ENCODE results near the gene ARL16.
A peak's percentile ranks its signal among the peaks of the same experiment; 100 is the strongest.

ARL16 gene

GRCh38 chr17:81713004-81713555, 29.5 kb upstream of the ARL16 start:
- H3K4me3 ChIP-seq (ENCODE audit: low read depth, low read length), result peak overlapping the region; percentile 57

DNA sequence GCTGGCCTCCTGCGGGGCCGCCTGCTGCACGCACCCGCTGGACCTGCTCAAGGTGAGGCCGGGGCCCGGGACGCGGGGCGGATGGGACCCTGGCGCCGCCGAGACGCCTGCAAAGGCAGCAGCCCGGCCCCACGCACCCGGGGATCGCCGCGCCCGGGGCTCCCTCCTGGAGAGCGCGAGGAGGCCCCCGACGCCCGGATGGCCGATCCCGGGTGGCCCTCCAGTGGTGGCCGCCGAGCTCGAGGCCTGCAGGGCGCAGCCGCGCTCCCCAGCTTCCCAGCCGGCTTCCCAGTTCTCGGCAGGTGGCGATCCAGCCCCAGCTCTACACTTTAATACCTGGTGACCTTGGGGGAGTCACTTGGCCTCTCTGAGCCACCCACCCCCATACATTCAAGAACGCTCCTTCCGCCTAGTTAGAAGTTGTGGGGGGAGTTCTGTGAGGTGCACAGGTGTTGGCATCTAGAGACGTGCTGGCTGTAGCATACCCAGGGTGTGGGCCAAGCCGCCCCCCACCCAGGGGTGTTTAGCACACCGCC, 28.9 kb upstream of the ARL16 start:
- peak overlapping the region; percentile 57 for H3K4me3 ChIP-seq (ENCODE audit: low read depth, low read length)

DNA sequence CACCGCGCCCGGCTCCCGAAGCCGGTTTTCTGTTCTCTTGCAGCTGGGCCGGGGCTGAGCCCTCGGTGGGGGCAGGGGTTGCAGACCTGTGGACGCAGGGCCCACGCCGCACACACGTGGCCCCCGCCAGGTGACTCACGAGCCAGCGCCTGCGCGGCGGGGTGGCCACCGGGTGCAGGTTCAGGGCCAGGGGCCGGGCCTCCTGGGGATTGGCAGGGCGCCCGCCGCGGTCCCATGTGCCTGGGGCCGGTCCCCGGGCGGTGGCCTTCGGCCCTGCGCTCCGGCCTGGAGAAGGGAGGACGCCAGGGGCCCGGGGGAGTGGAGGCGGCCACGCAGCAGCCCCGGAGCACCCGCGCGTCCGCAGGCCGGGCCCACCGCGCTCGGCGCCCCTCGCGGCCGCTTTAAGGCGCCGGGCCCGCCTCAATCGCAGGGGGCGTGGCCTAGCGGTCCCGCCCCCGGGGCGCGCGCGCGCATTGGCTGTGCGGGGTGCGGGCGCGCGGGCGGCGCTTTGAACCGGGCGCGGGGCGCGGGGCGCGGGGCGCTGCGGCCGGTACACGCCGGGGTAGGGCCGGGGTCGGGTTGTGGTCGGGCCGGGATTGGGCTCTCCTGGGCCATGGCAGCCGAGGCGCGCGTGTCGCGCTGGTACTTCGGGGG, 28.3 kb upstream of the ARL16 start, which contains the start of gene SLC25A10:
Gene SLC25A10 (plus strand): TSS at position 471 of the 654 bp plus-strand sequence. CDS start 143 bp downstream, at position 614.
- peak within 1 kb of the TSS; percentile 57 for H3K4me3 ChIP-seq (ENCODE audit: low read depth, low read length)

DNA sequence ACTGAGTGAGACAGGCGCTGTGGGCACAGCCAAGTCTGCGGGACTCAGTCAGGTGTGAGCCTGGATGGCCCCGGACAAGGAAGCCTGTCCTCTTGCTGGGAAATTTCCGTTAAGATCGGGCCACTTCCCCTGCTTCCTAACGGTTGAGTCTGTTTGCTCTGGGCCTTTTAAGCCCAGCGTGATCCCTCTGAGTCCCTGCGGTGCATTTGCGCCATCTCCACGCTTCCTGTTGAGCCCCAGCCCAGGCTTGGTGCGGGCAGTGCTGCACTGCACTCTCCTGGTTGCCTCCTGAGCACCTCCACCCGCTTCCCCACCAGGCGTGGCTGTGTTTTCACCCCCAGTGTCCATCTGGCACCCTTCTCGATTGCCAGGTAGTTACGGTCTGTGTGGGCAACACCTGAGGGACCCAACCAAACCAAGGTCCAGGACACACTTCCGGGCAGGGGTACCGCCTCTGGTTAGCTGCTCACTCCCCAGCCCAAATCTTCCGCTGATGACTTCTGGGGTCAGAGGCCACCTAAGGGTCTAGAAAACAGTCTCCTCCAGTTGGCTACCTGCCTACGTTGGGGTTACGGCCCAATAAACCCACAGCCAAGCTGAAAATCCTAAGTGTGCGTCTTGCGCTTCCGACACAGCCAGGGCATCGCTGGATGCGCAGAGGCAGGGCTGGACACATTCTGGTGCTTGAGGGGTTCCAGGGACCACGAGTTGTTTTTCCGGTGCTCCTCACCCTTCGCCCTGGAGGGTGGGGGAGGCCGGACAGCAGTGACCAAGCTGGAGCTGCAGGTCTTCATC, 27.1 kb upstream of the ARL16 start:
- peak overlapping the region; percentile 17 for H3K4me3 ChIP-seq (ENCODE audit: low read depth, low read length)

DNA sequence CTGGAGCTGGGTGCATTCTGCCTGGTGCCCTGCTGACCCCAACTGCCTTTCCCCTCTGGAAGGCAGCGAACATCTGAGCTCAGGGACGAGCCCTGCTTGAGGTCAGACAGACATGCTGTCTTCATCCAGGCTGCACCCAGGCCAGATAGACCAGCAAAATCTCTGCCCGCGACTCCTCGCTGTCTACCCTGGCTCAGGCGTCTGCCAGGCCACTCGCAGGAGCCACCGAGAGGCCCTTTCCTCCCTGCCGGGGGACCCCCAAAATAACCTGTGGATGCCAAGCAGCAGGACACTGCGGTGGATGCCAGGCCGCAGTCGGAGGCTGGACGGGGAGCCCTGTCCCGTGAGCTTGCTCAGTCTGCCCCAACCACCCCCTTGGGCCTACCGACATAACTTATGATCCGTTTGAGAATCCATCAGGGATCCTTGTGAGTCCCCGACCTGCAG, 25.2 kb upstream of the ARL16 start:
- H3K4me3 ChIP-seq (ENCODE audit: low read depth, low read length), result no peak overlapping the region

DNA sequence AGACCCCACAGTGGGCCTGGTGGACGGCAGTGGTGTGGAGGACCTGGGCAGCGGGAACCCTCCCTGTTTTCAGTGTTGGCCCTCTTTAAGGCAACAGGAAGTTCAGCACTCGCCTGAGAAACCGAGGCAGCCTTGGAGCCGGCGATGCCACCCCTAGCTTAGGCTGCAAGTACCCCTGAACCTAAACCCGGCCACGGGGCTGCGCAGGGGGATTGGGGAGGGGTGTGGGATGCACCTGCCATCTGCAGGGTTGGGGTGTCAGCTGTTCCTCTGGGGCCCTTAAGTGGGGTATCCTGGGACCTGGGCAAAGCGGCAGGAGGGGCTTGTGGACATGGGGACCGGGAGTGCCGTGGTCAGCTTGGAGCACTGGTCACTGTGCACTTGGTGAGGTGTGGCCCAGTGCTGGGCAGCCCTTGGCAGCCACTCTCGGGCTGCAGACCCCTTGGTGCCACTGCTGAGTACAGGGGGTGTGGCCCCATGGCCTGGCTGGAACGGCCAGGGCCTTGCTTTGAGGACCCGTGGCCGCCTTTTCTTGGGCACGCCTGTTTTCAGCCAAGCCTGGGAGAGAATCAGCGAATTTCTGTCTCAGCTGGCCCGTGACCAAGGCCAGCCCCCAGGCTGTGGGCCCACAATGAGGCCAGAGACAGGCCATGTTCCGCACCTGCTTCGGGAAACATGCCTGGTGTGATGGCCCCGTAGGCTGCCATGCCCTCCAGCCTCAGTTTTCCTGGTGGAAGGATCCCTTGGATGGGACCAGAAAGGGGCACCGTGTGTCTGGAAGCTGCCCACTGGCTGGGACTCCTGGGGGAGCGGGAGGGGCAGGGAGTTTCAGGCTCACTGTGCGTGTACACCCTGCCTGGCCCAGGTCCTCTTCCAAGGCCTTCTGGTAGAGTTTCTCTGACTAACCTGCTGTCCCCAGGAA, 24.4 kb upstream of the ARL16 start:
- H3K4me3 ChIP-seq (ENCODE audit: low read depth, low read length), result no peak overlapping the region

DNA sequence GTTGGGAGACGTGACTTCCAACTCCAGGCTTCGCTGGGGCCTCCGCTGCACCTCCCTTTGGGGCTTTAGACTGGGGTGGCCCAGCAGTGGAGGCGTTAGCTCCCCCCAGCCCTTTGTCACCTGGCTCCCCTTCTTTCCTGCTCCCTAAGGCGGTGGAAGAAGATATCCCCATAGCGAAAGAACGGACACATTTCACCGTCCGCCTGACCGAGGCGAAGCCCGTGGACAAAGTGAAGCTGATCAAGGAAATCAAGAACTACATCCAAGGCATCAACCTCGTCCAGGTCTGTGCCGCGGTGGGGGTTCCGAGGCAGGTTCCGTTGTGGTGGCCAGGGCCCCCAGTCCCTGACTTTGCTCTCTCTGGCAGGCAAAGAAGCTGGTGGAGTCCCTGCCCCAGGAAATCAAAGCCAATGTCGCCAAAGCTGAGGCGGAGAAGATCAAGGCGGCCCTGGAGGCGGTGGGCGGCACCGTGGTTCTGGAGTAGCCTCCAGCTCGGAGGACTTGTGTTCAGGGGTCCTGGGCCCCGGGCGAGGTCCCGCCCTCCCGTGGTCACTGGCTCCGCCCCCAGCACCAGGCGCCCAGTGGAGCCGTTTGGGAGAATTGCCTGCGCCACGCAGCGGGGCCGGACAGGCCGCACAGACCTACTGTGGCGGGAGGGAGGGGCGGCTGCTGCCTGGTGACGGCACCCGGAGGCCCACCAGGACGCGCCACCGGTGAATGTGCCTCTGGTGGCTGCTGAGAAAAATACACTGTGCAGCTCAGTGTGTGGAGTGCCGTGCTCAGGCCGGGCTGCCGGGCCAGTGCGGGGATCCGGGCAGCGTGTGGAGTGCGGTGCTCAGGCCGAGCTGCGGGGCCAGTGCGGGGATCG, 23.4 kb upstream of the ARL16 start:
- H3K4me3 ChIP-seq (ENCODE audit: low read depth, low read length), result no peak overlapping the region

- no peak overlapping the region for H3K4me3 ChIP-seq (ENCODE audit: low read depth, low read length)
Observed at GRCh38 chr17:81706232-81706611, 22.6 kb upstream of the ARL16 start.

- H3K4me3 ChIP-seq (ENCODE audit: low read depth, low read length), result no peak overlapping the region
Observed at GRCh38 chr17:81705518-81706231, 22.1 kb upstream of the ARL16 start.

DNA sequence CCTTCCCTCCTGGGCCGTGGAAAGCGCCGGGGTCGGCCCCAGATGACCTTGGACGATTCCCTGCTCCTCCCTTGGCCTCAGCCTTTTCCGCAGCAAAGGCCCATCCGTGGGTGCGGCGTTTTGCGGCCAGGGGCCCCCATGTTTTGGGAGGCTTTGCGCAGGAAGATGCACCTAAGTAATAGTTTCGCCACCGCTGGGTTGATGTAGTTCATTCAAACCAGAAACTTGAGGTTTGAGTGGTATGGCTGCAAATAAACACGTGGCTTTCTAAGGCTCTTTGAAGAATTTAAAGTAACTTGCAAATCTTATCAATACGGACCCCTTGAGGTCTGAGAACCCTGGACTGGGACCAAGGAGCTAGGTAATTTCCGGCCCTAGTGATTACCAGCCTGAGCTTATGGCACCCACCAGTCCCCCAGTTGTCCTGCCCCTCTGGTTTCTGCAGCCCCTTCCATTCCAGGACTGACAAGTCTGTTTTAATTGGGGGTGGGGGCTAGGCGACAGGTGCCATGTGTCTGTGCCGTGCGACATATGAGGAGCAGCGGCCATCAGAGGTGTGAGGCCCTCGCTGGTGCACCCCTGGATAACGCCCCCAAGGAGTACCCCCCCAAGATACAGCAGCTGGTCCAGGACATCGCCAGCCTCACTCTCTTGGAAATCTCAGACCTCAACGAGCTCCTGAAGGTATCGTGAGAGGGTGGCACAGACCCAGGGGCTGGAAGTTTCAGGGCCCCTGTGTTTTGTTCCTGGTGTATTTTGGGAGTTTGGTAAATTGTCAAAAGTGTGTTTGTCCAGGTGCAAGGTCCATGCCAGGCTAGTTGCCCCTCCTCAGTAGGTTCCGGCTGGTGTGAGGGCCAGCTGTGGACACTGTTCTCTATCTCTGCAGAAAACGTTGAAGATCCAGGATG, 20.4 kb upstream of the ARL16 start:
- H3K4me3 ChIP-seq (ENCODE audit: low read depth, low read length), result peak overlapping the region; percentile 95

DNA sequence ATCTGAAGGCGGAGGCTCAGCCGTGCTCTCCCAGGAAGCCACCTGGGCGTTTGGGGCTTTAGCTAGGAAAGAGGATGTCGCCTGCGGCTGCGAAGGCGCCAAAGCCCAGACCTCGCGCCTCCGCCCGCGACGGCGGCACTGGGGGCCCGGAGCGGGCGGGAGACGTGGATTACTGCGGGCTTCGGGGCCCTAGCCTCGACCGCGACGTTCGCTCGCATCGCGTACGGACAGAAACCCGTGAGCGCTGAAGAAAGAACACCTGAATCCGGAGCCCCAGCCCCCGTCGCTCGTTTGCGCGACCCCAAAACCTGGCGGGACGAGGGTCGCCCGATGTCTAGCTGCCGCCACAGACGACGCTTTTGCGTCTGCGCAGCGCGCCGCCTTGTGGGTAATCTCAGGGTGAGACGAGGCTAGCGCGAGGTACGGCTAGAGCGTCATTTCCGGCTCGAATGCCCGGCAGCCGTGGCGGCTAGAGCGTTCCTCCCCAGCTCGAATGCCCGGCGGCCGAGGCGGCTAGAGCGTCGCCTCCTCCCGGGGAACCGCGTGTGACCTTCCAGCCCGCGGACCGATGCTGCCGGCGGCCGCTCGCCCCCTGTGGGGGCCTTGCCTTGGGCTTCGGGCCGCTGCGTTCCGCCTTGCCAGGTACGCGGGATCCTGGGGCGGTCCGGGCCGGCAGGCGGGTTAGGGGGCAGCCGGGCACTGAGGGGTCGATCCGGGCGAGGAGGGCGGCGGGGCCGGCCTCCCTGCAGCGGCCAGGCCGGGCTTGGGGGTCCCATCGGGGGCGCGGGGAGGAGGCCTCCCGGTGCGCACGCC, 19.5 kb upstream of the ARL16 start, which contains the start of gene MRPL12:
Gene MRPL12 (plus strand): TSS at position 434 of the 813 bp plus-strand sequence. CDS start 135 bp downstream, at position 569.
- H3K4me3 ChIP-seq (ENCODE audit: low read depth, low read length), result peak within 1 kb of the TSS; percentile 95

DNA sequence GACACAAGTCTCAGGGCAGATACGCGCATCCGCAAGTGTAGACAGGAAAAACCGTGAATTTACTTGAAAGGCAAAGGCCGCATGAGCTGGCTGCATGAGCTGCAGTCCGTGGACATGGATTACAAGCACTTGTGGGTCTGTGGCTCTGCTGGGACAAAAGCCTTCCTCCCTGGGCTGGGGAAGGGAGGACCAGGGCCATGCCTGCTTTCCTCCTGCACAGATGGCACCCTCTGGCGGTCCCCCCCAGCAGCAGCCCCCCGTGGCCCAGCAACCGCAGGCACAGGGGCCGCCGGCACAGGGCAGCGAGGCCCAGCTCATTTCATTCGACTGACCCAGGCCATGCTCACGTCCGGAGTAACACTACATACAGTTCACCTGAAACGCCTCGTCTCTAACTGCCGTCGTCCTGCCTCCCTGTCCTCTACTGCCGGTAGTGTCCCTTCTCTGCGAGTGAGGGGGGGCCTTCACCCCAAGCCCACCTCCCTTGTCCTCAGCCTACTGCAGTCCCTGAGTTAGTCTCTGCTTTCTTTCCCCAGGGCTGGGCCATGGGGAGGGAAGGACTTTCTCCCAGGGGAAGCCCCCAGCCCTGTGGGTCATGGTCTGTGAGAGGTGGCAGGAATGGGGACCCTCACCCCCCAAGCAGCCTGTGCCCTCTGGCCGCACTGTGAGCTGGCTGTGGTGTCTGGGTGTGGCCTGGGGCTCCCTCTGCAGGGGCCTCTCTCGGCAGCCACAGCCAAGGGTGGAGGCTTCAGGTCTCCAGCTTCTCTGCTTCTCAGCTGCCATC, 17.9 kb upstream of the ARL16 start:
- H3K4me3 ChIP-seq (ENCODE audit: low read depth, low read length), result no peak overlapping the region

- no peak overlapping the region for H3K4me3 ChIP-seq (ENCODE audit: low read depth, low read length)
Observed at GRCh38 chr17:81700353-81701287, 17.0 kb upstream of the ARL16 start.

DNA sequence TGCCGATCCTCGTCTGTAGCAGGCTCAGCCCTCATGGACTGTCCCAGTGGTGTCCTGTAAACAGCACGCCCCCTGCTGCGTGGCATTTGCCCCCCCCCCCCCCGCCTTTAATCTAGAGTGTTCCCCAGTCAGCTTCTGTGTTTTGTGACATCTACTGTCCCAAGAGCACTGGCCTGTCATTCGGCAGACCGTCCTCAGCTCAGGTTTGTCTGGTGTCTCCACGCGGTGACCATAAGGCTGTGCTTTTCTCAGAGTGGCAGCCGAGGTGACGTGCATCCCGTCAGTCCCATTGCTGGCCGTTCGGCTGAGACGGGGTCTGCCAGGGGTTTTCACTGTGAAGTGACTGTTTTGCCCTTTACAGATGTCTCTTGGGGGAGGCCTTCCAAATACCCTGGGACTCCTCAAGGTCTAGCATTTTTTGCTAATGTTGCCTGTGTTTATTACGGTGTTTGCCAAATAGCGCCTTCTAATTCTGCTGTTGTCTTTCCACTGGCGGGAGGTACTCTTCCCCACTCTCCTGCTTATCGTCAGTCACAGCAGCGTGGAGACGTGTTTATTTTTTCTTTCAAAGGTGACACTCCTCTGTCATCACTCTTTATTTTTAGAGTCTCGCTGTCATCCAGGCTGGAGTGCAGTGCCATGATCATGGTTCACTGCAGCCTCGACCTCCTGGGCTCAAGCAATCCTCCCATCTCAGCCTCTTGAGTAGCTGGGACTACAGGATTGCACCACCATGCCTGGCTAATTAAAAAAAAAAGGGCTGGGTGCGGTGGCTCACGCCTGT, 13.9 kb upstream of the ARL16 start:
- no peak overlapping the region for H3K4me3 ChIP-seq (ENCODE audit: low read depth, low read length)

Measured in iPS-11a (cell line).